H1 (cell line): ENCODE data around the gene FUT2. TPM values are rescaled to one million over a fixed set of nuclear protein-coding genes. Genes with fewer than 3 reads are reported as not detected.
A peak's percentile ranks its signal among the peaks of the same experiment; 100 is the strongest.

Experiments used
- CTCF ChIA-PET: fragments of 300-600 bp; sonication (Branson Sonifier 250); formaldehyde crosslinking; loops from one replicate; lab custom pipeline; 2021; ENCODE audit not compliant: partially characterized antibody; lab: Charles Lee
- POLR2A ChIA-PET: fragments of 300-600 bp; sonication (Branson Sonifier 250); formaldehyde crosslinking; loops from one replicate; lab custom pipeline; 2021; ENCODE audit warnings: inconsistent platforms; ENCODE audit not compliant: partially characterized antibody; lab: Charles Lee
- DNase-seq, 2 experiments: peaks; one replicate each; pipeline versions ENCODE4 v3.0.0 to v3.0.0-alpha.2; 2010 to 2022; ENCODE audit warnings: low spot score in 2 of 2, low read depth in 1 of 2, mixed read lengths in 1 of 2
- FAIRE-seq: peaks from 2 replicates; lab custom pipeline; 2011; peaks lifted over from hg19 to GRCh38; lab: Jason Lieb, UNC
- H2AFZ ChIP-seq: 2 replicates; pipeline ENCODE4 v1.8.1; 2012; ENCODE audit warnings: low read length, inconsistent platforms
- H2AK5ac ChIP-seq: 2 replicates; pipeline ENCODE4 v1.6.1; 2013; ENCODE audit warnings: low read depth, low read length
- H2BK120ac ChIP-seq: replicated peaks from 2 replicates; pipeline ENCODE3; 2013; ENCODE audit warnings: low read depth, low read length, inconsistent platforms
- H2BK12ac ChIP-seq: 2 replicates; pipeline ENCODE4 v1.6.1; 2013; ENCODE audit warnings: low read depth, low read length
- H2BK15ac ChIP-seq: 2 replicates; pipeline ENCODE4 v1.6.1; 2013; ENCODE audit warnings: low read length
- H2BK20ac ChIP-seq: 2 replicates; pipeline ENCODE4 v1.6.1; 2013; ENCODE audit warnings: low read length
- H2BK5ac ChIP-seq: 2 replicates; pipeline ENCODE4 v1.6.1; 2013; ENCODE audit warnings: low read depth, low read length
- H3K14ac ChIP-seq: 2 replicates; pipeline ENCODE4 v1.6.1; 2013; ENCODE audit warnings: inconsistent platforms; ENCODE audit not compliant: insufficient read length
- H3K18ac ChIP-seq: 2 replicates; pipeline ENCODE4 v1.6.1; 2013; ENCODE audit warnings: low read length; ENCODE audit errors: extremely low read depth
- H3K23ac ChIP-seq: 2 replicates; pipeline ENCODE4 v1.6.1; 2013; ENCODE audit warnings: inconsistent platforms; ENCODE audit not compliant: insufficient read length
- H3K23me2 ChIP-seq: 2 replicates; pipeline ENCODE4 v1.6.1; 2013; ENCODE audit warnings: low read depth, low read length
- H3K27ac ChIP-seq: 2 replicates; pipeline ENCODE4 v1.6.1; 2011; ENCODE audit warnings: low read depth, low read length, inconsistent platforms
- H3K27me3 ChIP-seq, 4 experiments: replicated peaks in 1 of 4; 1 replicate in 1 of 4; 2 replicates in 3 of 4; pipeline versions ENCODE4 v1.6.1 to v1.8.1; 2011 to 2013; ENCODE audit warnings: low read length in 3 of 4, mild to moderate bottlenecking in 3 of 4, inconsistent platforms in 2 of 4, mixed read lengths in 2 of 4, moderate library complexity in 1 of 4; ENCODE audit not compliant: control insufficient read depth in 3 of 4, insufficient read depth in 3 of 4; ENCODE audit errors: extremely low read depth in 1 of 4
- H3K36me3 ChIP-seq, 4 experiments: 2 replicates each; pipeline versions ENCODE4 v1.6.1 to v1.8.1; 2011 to 2013; ENCODE audit warnings: mild to moderate bottlenecking in 4 of 4, low read length in 3 of 4, moderate library complexity in 2 of 4, control low read depth in 1 of 4, inconsistent platforms in 1 of 4; ENCODE audit not compliant: insufficient read depth in 4 of 4, control insufficient read depth in 2 of 4
- H3K4ac ChIP-seq: replicated peaks from 2 replicates; pipeline ENCODE3; 2013; ENCODE audit warnings: low read length, low read depth, mixed read lengths, inconsistent platforms; ENCODE audit not compliant: insufficient read length
- H3K4me1 ChIP-seq, 4 experiments: replicated peaks in 1 of 4; 1 replicate in 1 of 4; 2 replicates in 3 of 4; pipeline versions ENCODE4 v1.6.1 to v1.8.1; 2011 to 2013; ENCODE audit warnings: low read length in 3 of 4, inconsistent platforms in 2 of 4, mixed read lengths in 1 of 4; ENCODE audit not compliant: insufficient read depth in 4 of 4, control insufficient read depth in 3 of 4
- H3K4me2 ChIP-seq, 2 experiments: 2 replicates each; pipeline versions ENCODE4 v1.6.1 to v1.8.1; 2011 to 2013; ENCODE audit warnings: low read depth in 2 of 2, low read length in 2 of 2, control low read depth in 1 of 2, inconsistent platforms in 1 of 2, mild to moderate bottlenecking in 1 of 2; ENCODE audit not compliant: insufficient read depth in 1 of 2
- H3K4me3 ChIP-seq, 4 experiments: fragments of 200-600, 300-600 bp in 1 of 4; sonication (generic), shearing (Covaris generic), sonication (Bioruptor Twin) in 1 of 4; 2 replicates each; pipeline versions ENCODE4 v1.5.1 to v1.8.1; 2011 to 2016; ENCODE audit warnings: low read length in 4 of 4, low read depth in 3 of 4, control low read depth in 2 of 4, inconsistent platforms in 2 of 4, mild to moderate bottlenecking in 2 of 4, mixed read lengths in 1 of 4, moderate library complexity in 1 of 4; ENCODE audit not compliant: insufficient read depth in 2 of 4; ENCODE audit errors: extremely low read depth in 1 of 4
- H3K56ac ChIP-seq: replicated peaks from 2 replicates; pipeline ENCODE3; 2013; ENCODE audit warnings: low read depth, mild to moderate bottlenecking, mixed read lengths, low read length, inconsistent platforms; ENCODE audit not compliant: insufficient read length
- H3K79me1 ChIP-seq: 2 replicates; pipeline ENCODE4 v1.6.1; 2013; ENCODE audit warnings: low read depth, low read length, control low read depth
- H3K79me2 ChIP-seq, 2 experiments: 2 replicates each; pipeline versions ENCODE4 v1.6.1 to v1.8.1; 2012 to 2013; ENCODE audit warnings: low read length in 2 of 2, mild to moderate bottlenecking in 2 of 2, inconsistent platforms in 1 of 2; ENCODE audit not compliant: insufficient read depth in 2 of 2, control insufficient read depth in 1 of 2
- H3K9ac ChIP-seq, 4 experiments: replicated peaks in 1 of 4; 1 replicate in 1 of 4; 2 replicates in 3 of 4; pipeline versions ENCODE4 v1.6.1 to v1.8.1; 2011 to 2013; ENCODE audit warnings: low read depth in 3 of 4, low read length in 3 of 4, control low read depth in 2 of 4, mild to moderate bottlenecking in 2 of 4, moderate library complexity in 2 of 4, inconsistent platforms in 1 of 4; ENCODE audit errors: extremely low read depth in 1 of 4
- H3K9me3 ChIP-seq, 2 experiments: 2 replicates each; pipeline versions ENCODE4 v1.6.1 to v1.8.1; 2012 to 2013; ENCODE audit warnings: mild to moderate bottlenecking in 2 of 2, moderate library complexity in 2 of 2, control low read depth in 1 of 2, inconsistent platforms in 1 of 2, low read depth in 1 of 2, low read length in 1 of 2, mixed read lengths in 1 of 2; ENCODE audit not compliant: insufficient read depth in 2 of 2
- H4K20me1 ChIP-seq, 2 experiments: replicated peaks in 1 of 2; 2 replicates each; pipeline versions ENCODE3 to v1.8.1; 2011 to 2013; ENCODE audit warnings: inconsistent platforms in 2 of 2, low read length in 2 of 2, mild to moderate bottlenecking in 1 of 2; ENCODE audit not compliant: insufficient read depth in 2 of 2, control insufficient read depth in 1 of 2
- H4K5ac ChIP-seq: 2 replicates; pipeline ENCODE4 v1.6.1; 2013; ENCODE audit warnings: low read length, low read depth, mixed read lengths, inconsistent platforms; ENCODE audit not compliant: insufficient read length
- H4K8ac ChIP-seq: 2 replicates; pipeline ENCODE4 v1.8.0; 2013; ENCODE audit warnings: mild to moderate bottlenecking, moderate library complexity, low read length, inconsistent platforms; ENCODE audit not compliant: insufficient read depth; ENCODE audit errors: extremely low read depth
- H4K91ac ChIP-seq: replicated peaks from 2 replicates; pipeline ENCODE3; 2013; ENCODE audit warnings: low read length, mixed read lengths, inconsistent platforms; ENCODE audit not compliant: insufficient read length
- E2F6 ChIP-seq: IDR thresholded peaks from 2 replicates; pipeline ENCODE4 v1.6.1; 2012; ENCODE audit warnings: inconsistent platforms
- EP300 ChIP-seq, 2 experiments: IDR thresholded peaks; 1 replicate in 1 of 2; 2 replicates in 1 of 2; pipeline ENCODE4 v1.6.1; 2011 to 2012; ENCODE audit warnings: low read depth in 2 of 2, low read length in 2 of 2, mild to moderate bottlenecking in 2 of 2, borderline replicate concordance in 1 of 2, inconsistent platforms in 1 of 2, moderate library complexity in 1 of 2
- HDAC2 ChIP-seq, 2 experiments: fragments of 300-600 bp in 1 of 2; sonication (generic) in 1 of 2; IDR thresholded peaks; 2 replicates each; pipeline ENCODE4 v1.6.1; 2011 to 2012; ENCODE audit warnings: low read depth in 2 of 2, low read length in 2 of 2, mild to moderate bottlenecking in 2 of 2, moderate library complexity in 2 of 2, borderline replicate concordance in 1 of 2, inconsistent platforms in 1 of 2
- RAD21 ChIP-seq, 2 experiments: IDR thresholded peaks in 1 of 2; conservative IDR thresholded peaks in 1 of 2; 2 replicates each; pipeline ENCODE4 v1.6.1; 2011; ENCODE audit warnings: low read depth in 2 of 2, low read length in 2 of 2, improper control_type of control experiment in 1 of 2, inconsistent platforms in 1 of 2, mild to moderate bottlenecking in 1 of 2, moderate library complexity in 1 of 2
- WGBS, 2 experiments: shearing (Covaris generic) in 1 of 2; methylation state at CpG; one replicate each; pipeline versions ENCODE4 v1.1.6 to v1.1.7; 2013 to 2015; ENCODE audit warnings: low lambda C conversion rate in 2 of 2, mixed read lengths in 2 of 2, inconsistent platforms in 1 of 2, low coverage in 1 of 2, missing lambda C conversion rate in 1 of 2; ENCODE audit not compliant: insufficient replicate concordance in 2 of 2, insufficient coverage in 1 of 2, insufficient read length in 1 of 2; ENCODE audit errors: extremely low coverage in 1 of 2, missing lambda C conversion rate in 1 of 2; 5-methylcytosine and 5-hydroxymethylcytosine counted together
- polyA plus RNA-seq, 7 experiments: library from polyadenylated mRNA; depleted of rRNA in 3 of 7; stranded (reverse) in 5 of 7; unstranded in 2 of 7; fragments of >200 nt in 5 of 7; fragments of 200-250 nt in 2 of 7; gene quantifications; 1 replicate in 5 of 7; 2 replicates in 1 of 7; 4 replicates in 1 of 7; pipeline versions ENCODE4 v1.2.1 to v1.2.3, GENCODE V29; 2011 to 2013; ENCODE audit warnings: missing spikeins in 2 of 7, mixed read lengths in 2 of 7
- total RNA-seq: library from RNA; stranded (reverse); fragmentation: NEBNext Ultra II Directional; extraction: Animal tissue kit (Norgen Biotek cat#: 25700); gene quantifications from 2 replicates; pipeline ENCODE4 v1.2.1, GENCODE V29; 2021

FUT2 gene
- total and polyA plus RNA-seq, 2 of the 8 experiments (the other 6 are each of a cell fraction or from before 2014, with no cell fraction given) = 5.0 to 5.6 TPM

GRCh38 chr19:48742096-48742495 is 46.3 kb downstream of the FUT2 start:
- H3K23me2 ChIP-seq = peaks cover 12% of the 10 kb centered on the region; the same call in 1 of the 2 replicates
- H3K4ac ChIP-seq = no peak overlapping the region
- no peak for TF ChIP-seq HDAC2 (IDR thresholded peaks at IDR 0.05; ENCODE audit: borderline replicate concordance in 1 of 2, low read depth in 2 of 2, low read length in 2 of 2)
- TF ChIP-seq RAD21 (IDR thresholded peaks at IDR 0.05 in 1 of 2, conservative IDR thresholded peaks at IDR 0.05 in 1 of 2; ENCODE audit: low read depth in 2 of 2, low read length in 2 of 2) = no peak
- TF ChIP-seq EP300 (IDR thresholded peaks at IDR 0.05; ENCODE audit: borderline replicate concordance in 1 of 2, low read depth in 2 of 2, low read length in 2 of 2) = no peak
- TF ChIP-seq E2F6 = no peak
- H3K79me1 ChIP-seq = no peaks in the 10 kb centered on the region
- CTCF ChIA-PET = interaction anchor here (0.7 to 0.9 kb wide), 4 partner anchors 9 to 96 kb away, joined by 3 read pairs; partner anchors contain the start of gene CA11
- H4K8ac ChIP-seq = no peak overlapping the region
- H3K56ac ChIP-seq = no peak overlapping the region
- no peak overlapping the region for H4K5ac ChIP-seq
- peak overlapping the region; percentile 2; the same call in 1 of the 2 replicates for H2BK12ac ChIP-seq
- H3K27me3 ChIP-seq = peaks cover 3 to 19% (median 12%) of the 10 kb centered on the region in 4 experiments; a peak in 6 of 7 replicates
- WGBS, 2 experiments = 94% methylated on average over 11 of the region's 11 CpGs; no CpG with 5 or more reads in 1 of the 2 experiments
- FAIRE-seq = no peak
- H3K79me2 ChIP-seq = no peaks in the 10 kb centered on the region
- no peak overlapping the region for H3K23ac ChIP-seq
- H2BK120ac ChIP-seq = no peak overlapping the region
- H4K20me1 ChIP-seq = no peaks in the 10 kb centered on the region
- no peak overlapping the region for H3K18ac ChIP-seq
- H3K4me1 ChIP-seq = peaks cover 10 to 28% (median 23%) of the 10 kb centered on the region in 4 experiments
- peak overlapping the region; percentile 66 to 75; a peak in 3 of 4 replicates for H3K4me2 ChIP-seq
- H2BK15ac ChIP-seq = 0 out of 2 replicates have a peak overlapping the region, but pooled peaks have one; percentile 77
- no peak overlapping the region for H3K27ac ChIP-seq
- no peak for DNase-seq
- H2AFZ ChIP-seq = no peak overlapping the region
- H3K14ac ChIP-seq = no peak overlapping the region
- no peaks in the 10 kb centered on the region for H3K9me3 ChIP-seq
- H4K91ac ChIP-seq = no peak overlapping the region
- no peaks in the 10 kb centered on the region for H3K36me3 ChIP-seq
- no peak overlapping the region for H2AK5ac ChIP-seq
- POLR2A ChIA-PET = interaction anchor here (1.5 to 2.5 kb wide), 7 partner anchors 9 to 97 kb away, joined by 3 to 21 read pairs (median 8); partner anchors contain the start of genes CA11, FUT1 and FUT2
- no peak overlapping the region for H3K9ac ChIP-seq
- peak overlapping the region; percentile 54; the same call in 1 of the 2 replicates for H2BK5ac ChIP-seq
- no peak overlapping the region; a peak in 2 of 8 replicates for H3K4me3 ChIP-seq
- no peak overlapping the region for H2BK20ac ChIP-seq
